ENCODE measurements around the gene PROM1. TPM values are rescaled to one million over a fixed set of nuclear protein-coding genes. Genes with fewer than 3 reads are reported as not detected.
A peak's percentile ranks its signal among the peaks of the same experiment; 100 is the strongest.

The PROM1 gene
- total RNA-seq, 1 experiment from 2014 or later = not detected

GRCh38 chr4:16129336-16129735 lies 45.5 kb upstream of the PROM1 start:
- no peak overlapping the region for H3K4me2 ChIP-seq (ENCODE audit: low read length)
- no peak overlapping the region for H2AFZ ChIP-seq (ENCODE audit: low read length)
- intact Hi-C loops (cut with micrococcal nuclease) = no loop called here
- no peaks in the 10 kb centered on the region for H3K27me3 ChIP-seq (ENCODE audit: low read length)
- no peaks in the 10 kb centered on the region for H3K79me2 ChIP-seq (ENCODE audit: low read length)
- no peaks in the 10 kb centered on the region for H3F3A ChIP-seq (ENCODE audit: low read length, unreplicated experiment)
- no peak for TF ChIP-seq EZH2phosphoT487 (IDR thresholded peaks at IDR 0.05; ENCODE audit: borderline replicate concordance, low read length)
- no peak for TF ChIP-seq EZH2 (IDR thresholded peaks at IDR 0.05; ENCODE audit: low read length, unreplicated experiment)
- no peak for TF ChIP-seq CTCF (conservative IDR thresholded peaks at IDR 0.05; ENCODE audit: low read depth, low read length)
- H3K27ac ChIP-seq (ENCODE audit: low read length) = no peak overlapping the region
- H4K20me1 ChIP-seq (ENCODE audit: low read length) = no peaks in the 10 kb centered on the region
- CTCF ChIA-PET = no interaction called here
- ATAC-seq (no peak), DNase-seq (no peak)
- no peaks in the 10 kb centered on the region for H3K36me3 ChIP-seq (ENCODE audit: low read depth, low read length)
- no TSS peak for BruUV-seq (replicated peaks)
- H3K4me1 ChIP-seq (ENCODE audit: insufficient read depth, low read length) = no peaks in the 10 kb centered on the region
- POLR2A ChIA-PET (ENCODE audit: unreplicated experiment) = no interaction called here
- no peak overlapping the region for H3K4me3 ChIP-seq (ENCODE audit: low read length)
- H3K9ac ChIP-seq (ENCODE audit: low read length) = no peak overlapping the region
- no peaks in the 10 kb centered on the region for H3K9me3 ChIP-seq (ENCODE audit: low read length)
- H3K9me2 ChIP-seq (replicated peaks; ENCODE audit: low read length) = no peaks in the 10 kb centered on the region

GRCh38 chr4:16126714-16127113 lies 42.9 kb upstream of the PROM1 start:
- ChIA-PET CTCF (no interaction called here), POLR2A (ENCODE audit: unreplicated experiment) (no interaction called here)
- BruUV-seq (replicated peaks) = no TSS peak
- H3K79me2 ChIP-seq (ENCODE audit: low read length) = no peaks in the 10 kb centered on the region
- no peaks in the 10 kb centered on the region for H3K4me1 ChIP-seq (ENCODE audit: insufficient read depth, low read length)
- no peak overlapping the region for H3K4me3 ChIP-seq (ENCODE audit: low read length)
- H3K4me2 ChIP-seq (ENCODE audit: low read length) = no peak overlapping the region
- H3K27me3 ChIP-seq (ENCODE audit: low read length) = no peaks in the 10 kb centered on the region
- no peak for TF ChIP-seq EZH2phosphoT487 (IDR thresholded peaks at IDR 0.05; ENCODE audit: borderline replicate concordance, low read length)
- no peak for TF ChIP-seq CTCF (conservative IDR thresholded peaks at IDR 0.05; ENCODE audit: low read depth, low read length)
- no peak for TF ChIP-seq EZH2 (IDR thresholded peaks at IDR 0.05; ENCODE audit: low read length, unreplicated experiment)
- no peaks in the 10 kb centered on the region for H3K9me3 ChIP-seq (ENCODE audit: low read length)
- no peaks in the 10 kb centered on the region for H3K36me3 ChIP-seq (ENCODE audit: low read depth, low read length)
- ATAC-seq (no peak), DNase-seq (no peak)
- H2AFZ ChIP-seq (ENCODE audit: low read length) = no peak overlapping the region
- H3K9me2 ChIP-seq (replicated peaks; ENCODE audit: low read length) = no peaks in the 10 kb centered on the region
- intact Hi-C loops (cut with micrococcal nuclease) = no loop called here
- no peaks in the 10 kb centered on the region for H4K20me1 ChIP-seq (ENCODE audit: low read length)
- H3F3A ChIP-seq (ENCODE audit: low read length, unreplicated experiment) = no peaks in the 10 kb centered on the region
- H3K27ac ChIP-seq (ENCODE audit: low read length) = no peak overlapping the region
- H3K9ac ChIP-seq (ENCODE audit: low read length) = no peak overlapping the region

GRCh38 chr4:16125571-16126445 lies 42.0 kb upstream of the PROM1 start:
- H3K9ac ChIP-seq (ENCODE audit: low read length) = no peak overlapping the region
- no peaks in the 10 kb centered on the region for H3K9me3 ChIP-seq (ENCODE audit: low read length)
- H4K20me1 ChIP-seq (ENCODE audit: low read length) = no peaks in the 10 kb centered on the region
- ChIA-PET POLR2A (ENCODE audit: unreplicated experiment) (no interaction called here), CTCF (no interaction called here)
- H3K36me3 ChIP-seq (ENCODE audit: low read depth, low read length) = no peaks in the 10 kb centered on the region
- intact Hi-C loops (cut with micrococcal nuclease) = no loop called here
- H3K4me3 ChIP-seq (ENCODE audit: low read length) = no peak overlapping the region
- no peak for TF ChIP-seq CTCF (conservative IDR thresholded peaks at IDR 0.05; ENCODE audit: low read depth, low read length)
- no peak for TF ChIP-seq EZH2 (IDR thresholded peaks at IDR 0.05; ENCODE audit: low read length, unreplicated experiment)
- TF ChIP-seq EZH2phosphoT487 (IDR thresholded peaks at IDR 0.05; ENCODE audit: borderline replicate concordance, low read length) = no peak
- ATAC-seq (no peak), DNase-seq (no peak)
- no peak overlapping the region for H3K4me2 ChIP-seq (ENCODE audit: low read length)
- H3K27me3 ChIP-seq (ENCODE audit: low read length) = no peaks in the 10 kb centered on the region
- no TSS peak for BruUV-seq (replicated peaks)
- H3K27ac ChIP-seq (ENCODE audit: low read length) = no peak overlapping the region
- 0 out of 2 replicates have a peak overlapping the region, but pooled peaks have one; percentile 18 for H2AFZ ChIP-seq (ENCODE audit: low read length)
- no peaks in the 10 kb centered on the region for H3F3A ChIP-seq (ENCODE audit: low read length, unreplicated experiment)
- H3K9me2 ChIP-seq (replicated peaks; ENCODE audit: low read length) = no peaks in the 10 kb centered on the region
- H3K4me1 ChIP-seq (ENCODE audit: insufficient read depth, low read length) = no peaks in the 10 kb centered on the region
- H3K79me2 ChIP-seq (ENCODE audit: low read length) = no peaks in the 10 kb centered on the region
